Stimulated activated CD4-positive, alpha-beta T cell treated with anti-CD3 and anti-CD28 coated beads, Interleukin-1b, Interleukin-23, amount 100 ng/mL, for 24 hours (primary cell): Measurements from ENCODE around the gene NUCB1.

Source experiments
- DNase-seq, 4 experiments: peaks; one replicate each; pipeline ENCODE4 v3.0.0-alpha.2; 2020; ENCODE audit warnings: low read depth in 4 of 4, low spot score in 1 of 4

The NUCB1 gene

DNA sequence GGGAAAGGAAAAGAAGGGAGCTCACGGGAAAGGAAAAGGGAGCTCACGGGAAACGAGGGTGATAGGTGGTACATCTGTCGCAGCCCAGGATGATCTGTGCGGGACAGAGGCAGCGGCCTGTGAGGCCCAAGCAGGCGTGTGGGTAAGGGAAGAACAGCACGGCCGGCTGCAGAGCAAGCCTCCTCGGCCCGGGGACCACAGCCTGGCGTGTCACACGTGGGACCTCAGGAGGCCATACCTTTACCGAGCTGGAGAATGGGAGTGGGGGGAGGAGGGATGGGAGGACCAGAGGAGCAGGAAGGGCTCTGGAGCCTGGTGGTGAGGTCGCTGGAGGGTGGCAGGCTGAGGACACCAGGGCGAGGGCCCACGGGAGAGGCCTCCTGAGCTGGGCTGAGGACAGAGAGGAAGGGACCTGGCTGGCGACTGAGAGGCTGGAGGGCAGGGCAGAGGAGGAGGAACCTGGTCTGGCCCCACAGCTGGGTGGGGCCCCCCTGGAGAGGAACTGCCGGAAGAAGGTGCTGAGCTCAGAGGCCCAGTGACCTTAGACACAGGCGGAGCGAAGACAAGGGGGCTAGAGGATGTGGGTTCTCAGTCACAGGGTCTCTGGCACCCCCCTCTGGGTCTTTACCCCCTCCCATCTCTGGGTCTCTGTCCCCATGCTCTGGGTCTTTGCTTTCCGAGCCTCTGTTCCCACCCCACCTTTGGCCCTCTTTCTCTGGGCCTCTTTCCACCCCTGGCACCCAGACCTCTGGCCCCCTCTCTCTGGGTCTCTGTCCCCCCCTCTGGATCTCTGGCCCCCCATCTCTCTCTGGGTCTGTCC lies 62.1 kb downstream of the NUCB1 start:
- DNase-seq, result no peak

DNA sequence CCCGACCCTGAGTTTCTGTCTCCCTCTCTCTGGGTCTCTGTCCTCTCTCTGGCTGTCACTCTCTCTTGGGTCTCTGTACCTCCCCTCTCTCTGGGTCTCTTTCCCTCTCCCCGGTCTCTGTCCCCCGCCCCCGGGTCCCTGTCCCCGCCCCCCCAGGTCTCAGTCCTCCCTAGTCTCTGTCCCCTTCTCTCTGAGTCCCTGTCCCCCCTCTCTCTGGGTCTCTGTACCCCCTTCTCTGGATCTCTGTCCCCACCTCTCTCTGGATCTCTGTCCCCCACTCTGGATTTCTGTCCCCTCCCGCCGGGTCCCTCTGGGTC lies 62.7 kb downstream of the NUCB1 start:
- DNase-seq, result no peak

DNA sequence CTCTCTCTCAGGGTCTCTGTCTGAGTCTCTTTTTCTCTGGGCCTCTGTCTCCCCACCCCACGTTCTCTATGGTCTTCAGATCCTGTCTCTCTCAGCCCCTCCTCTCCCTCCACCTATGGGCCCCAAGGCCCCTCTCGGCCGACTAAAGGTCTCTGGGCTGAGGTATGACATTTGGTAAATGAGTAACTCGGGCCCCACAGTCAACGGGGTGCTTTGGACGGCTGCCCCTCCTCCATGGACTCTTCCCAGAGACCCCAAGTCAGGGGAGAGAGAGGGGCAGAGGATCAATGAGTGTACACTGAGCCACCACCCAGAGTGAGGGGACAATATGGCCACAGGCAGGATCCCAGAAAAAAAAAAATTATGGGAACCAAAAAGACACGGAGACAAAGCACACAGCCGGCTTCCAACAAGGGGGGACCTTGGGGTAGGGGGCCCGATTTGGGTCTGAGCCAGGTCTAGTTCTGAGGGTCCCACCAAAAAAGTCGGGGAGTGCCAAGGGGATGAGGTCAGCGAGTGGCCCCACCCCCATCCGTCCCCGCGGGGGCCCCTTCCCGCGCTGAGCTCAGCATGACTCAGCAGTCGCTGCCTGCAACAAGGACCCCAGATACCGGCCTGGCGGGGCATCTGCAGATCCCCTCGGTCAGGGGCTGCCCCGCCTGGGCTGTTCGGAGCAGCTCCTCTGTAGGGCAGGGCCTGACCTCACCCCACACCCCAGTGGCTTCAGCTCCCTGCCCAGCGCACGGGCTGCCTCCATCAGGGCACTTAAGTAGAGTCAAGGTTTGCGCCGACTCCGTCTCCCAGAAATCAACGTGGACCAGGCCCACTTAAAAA lies 63.5 kb downstream of the NUCB1 start:
- peak in 3 of 4 experiments; percentile 32 to 62 (median 58) for DNase-seq

DNA sequence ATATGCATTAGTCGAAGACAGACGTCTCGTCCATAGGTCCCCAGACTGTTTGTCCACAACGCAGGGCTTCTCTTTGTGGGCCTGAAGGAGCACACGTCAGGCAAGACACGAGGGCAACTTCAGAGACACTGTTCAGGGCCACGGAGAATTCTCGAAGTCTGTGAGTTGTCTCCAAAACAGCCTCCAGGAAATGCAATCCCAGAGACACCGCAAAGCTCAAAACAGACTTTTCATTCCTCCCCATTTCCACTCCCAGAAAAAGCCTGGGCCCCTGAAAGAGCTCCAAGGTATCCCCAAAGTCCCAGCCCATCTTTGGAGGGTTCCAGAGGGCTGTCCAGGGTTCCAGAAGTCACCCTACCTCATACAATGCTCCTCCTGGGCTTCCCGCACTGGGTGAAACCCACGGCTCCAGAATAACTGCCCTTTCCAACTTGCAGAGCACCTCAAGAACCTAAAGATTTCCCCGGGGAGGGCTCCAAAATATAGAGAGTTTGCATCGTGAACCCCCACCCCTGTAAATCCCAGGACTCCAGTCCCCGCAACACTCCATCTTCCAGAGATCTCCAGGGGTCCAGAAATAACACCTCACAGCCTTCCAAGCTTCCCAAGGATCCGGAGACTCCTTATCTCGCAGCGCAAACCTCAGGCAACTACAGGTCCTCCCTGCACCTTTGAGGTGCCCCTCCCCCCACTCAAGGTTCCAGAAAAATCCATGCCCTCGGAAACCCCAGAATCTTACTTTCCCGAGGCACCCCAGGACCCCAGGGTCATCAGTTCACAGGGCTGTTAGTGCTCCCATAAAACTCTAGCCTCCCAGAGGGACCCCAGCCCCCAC lies 64.3 kb downstream of the NUCB1 start:
- no peak for DNase-seq

DNA sequence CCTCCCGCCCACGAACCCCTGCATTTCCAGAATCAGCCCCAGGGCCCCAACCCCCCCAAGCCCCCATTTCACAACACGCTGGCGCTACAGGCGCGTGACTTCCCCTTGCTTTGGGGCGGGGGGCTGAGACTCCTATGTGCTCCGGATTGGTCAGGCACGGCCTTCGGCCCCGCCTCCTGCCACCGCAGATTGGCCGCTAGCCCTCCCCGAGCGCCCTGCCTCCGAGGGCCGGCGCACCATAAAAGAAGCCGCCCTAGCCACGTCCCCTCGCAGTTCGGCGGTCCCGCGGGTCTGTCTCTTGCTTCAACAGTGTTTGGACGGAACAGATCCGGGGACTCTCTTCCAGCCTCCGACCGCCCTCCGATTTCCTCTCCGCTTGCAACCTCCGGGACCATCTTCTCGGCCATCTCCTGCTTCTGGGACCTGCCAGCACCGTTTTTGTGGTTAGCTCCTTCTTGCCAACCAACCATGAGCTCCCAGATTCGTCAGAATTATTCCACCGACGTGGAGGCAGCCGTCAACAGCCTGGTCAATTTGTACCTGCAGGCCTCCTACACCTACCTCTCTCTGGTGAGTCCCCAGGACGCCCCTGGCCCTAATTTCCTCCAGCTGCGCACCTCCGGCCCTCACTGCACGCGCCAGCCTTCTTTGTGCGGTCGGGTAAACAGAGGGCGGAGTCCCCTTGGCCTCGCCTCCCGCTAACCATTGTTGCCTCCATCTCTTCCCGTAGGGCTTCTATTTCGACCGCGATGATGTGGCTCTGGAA lies 65.1 kb downstream of the NUCB1 start, which contains the start of gene FTL:
Gene FTL (plus strand): TSS at position 270 of the 766 bp plus-strand sequence. CDS start 199 bp downstream, at position 469.
- DNase-seq, result peak; percentile 71 to 93 (median 82)

DNA sequence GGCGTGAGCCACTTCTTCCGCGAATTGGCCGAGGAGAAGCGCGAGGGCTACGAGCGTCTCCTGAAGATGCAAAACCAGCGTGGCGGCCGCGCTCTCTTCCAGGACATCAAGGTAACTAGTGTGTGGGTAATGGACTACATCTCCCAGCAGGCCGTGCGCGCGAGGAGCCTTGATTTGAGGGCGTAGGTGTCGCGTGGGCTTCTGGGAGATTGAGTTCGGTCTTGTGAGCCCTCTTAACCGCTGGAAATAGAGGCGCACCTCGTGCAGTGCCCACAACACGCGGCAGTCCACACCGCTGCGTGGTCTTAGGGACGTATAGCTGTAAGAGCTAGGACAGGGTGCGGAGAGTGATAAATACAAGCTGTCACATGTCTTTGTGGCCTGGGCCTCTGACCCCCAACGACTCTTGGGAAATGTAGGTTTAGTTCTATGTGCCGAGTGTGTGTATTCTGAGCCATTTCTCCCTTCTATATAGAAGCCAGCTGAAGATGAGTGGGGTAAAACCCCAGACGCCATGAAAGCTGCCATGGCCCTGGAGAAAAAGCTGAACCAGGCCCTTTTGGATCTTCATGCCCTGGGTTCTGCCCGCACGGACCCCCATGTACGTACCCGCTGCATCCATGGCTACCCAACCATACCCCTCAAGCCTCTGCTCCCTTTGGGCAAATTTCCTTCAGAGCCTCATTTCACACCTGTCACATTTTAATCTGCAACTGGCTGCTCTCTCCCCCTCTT lies 65.9 kb downstream of the NUCB1 start:
- DNase-seq, result peak; percentile 74 to 84 (median 78)

DNA sequence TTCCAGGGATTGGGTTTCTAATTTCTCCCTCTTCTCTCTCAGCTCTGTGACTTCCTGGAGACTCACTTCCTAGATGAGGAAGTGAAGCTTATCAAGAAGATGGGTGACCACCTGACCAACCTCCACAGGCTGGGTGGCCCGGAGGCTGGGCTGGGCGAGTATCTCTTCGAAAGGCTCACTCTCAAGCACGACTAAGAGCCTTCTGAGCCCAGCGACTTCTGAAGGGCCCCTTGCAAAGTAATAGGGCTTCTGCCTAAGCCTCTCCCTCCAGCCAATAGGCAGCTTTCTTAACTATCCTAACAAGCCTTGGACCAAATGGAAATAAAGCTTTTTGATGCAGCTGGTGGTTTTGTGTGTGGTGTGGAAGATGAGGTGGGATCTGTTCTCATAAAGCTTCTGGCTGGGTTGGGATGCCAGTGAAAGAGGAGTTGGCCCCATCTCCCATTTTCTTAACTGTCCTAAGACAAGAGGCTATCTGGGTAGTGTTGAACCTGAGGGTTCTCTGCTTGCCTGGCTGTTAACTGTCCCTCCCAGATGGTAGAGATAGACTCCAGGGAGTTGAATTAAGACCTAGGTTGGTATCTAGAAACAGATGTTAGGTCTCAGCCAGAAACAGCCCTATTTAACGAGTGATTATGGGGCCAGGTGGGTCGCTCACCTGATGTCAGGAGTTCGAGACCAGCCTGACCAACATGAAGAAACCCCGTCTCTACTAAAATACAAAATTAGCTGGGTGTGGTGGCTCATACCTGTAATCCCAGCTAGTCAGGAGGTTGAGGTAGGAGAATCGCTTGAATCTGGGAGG lies 66.6 kb downstream of the NUCB1 start:
- DNase-seq, result no peak

DNA sequence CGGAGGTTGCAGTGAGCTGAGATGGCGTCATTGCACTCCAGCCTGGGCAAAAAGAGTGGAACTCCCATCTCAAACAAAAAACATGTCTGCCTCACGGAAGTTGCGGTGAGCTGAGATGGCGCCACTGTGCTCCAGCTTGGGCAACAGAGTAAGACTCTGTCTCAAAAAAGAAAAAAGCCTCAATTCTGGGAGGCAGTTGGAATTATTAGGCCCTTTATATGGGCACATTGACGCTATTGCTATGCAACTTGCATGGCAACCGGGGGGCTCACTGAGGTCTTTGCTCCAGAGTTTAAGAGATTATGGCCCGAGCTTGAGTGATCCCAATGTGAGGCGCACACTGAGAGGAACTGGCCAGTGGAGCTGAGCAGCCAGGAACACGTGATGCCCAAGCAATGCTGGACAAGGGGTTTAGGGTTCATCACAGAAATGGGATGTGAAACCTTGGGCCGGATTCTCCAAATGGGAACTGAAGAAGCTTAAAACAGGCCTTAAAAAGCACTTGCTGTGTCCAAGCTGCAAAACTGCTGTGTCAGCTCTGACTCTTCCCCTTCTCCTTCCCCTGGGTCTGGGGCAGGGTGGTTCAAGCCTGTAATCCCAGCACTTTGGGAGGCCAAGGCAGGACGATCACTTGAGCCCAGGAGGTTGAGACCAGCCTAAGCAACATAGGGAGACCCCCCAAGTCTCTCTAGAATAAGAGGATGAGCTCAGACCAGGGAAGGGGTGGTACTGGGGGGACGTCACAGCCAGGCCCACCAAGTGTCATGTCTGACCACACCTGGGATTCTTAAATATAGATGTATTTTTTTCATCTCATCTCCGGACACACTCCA lies 67.5 kb downstream of the NUCB1 start:
- DNase-seq, result no peak

DNA sequence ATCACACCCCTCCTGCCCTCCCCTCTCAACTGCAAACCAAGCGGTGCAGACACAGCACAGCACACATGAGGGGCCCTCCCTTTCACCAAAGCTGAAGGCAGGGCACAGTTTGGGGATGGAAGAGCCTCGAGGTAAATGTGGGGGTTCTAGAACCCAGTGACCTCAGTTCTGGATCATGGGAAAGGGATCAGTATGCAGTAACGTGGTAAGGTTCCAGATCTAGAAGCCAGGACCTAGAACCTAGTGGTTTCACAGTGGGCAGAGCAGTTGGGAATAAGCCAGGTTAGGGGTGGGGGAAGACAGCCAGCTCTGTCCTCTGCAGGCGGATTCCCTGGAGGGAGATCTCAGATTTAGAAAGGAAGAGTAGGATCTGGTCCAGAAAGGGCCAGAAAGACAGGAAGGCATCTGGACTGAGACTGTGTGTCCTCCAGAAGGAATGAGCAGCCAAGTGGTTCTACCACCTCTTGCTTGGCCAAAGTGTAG lies 68.1 kb downstream of the NUCB1 start:
- DNase-seq, result no peak

DNA sequence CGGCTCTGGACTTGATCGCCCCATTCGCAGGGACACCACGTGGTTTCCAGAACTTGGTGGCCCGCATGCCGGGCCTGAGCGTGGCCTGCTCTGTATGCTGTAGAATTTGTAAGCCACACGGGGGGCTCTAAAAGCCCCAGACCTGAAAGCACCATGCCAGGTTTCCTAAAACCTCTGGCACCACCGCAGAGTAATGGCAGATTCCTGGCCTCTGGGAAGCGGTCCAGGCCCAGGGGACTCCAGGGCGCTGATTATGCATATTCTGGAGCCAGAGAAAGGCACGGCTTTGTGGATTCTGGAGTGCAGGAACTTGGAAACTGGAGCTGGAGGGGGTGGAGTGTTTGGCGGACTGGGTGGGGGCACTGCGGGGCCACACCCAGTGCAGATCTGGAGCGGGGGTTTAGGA lies 68.7 kb downstream of the NUCB1 start:
- no peak for DNase-seq

DNA sequence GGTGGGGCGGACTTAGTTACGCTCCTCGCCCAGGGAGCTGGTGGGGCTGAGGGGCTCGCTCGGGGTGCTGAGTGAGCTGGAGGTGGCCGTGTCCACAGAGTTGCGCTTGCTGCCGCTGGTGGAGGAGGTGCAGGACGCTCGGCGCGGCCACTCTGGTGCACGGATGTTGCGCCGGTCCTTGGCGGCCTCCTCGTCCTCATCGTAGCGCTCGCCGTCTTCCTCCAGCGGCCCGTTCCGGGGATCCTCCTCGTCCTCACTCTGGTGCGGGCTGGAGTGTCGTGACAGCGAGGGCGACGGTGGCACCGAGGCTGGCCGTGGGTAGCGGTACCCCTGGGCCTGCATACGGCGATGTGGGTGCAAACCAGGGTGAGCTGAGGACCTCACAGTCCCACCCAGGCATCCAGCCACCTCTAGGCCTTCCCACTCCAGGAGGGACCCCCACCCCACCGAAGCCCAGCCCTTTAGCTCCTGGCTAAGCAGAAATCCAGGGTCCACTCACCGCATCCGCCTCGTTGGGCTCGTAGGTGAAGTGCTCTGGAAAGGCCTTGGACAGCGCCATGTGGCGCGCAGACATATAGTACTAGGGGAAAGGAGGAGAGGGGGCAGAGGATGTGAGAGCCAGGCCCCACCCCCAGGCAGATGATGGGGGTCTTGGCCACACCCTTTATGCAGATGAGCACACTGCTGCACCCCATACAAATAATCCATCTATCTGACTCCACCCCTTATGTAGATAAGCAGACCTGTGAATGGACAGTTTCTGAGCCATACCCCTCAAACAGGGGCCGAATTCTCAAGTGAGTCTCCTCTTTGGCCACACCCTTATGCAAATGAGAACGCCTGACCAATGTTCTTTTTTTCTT lies 69.4 kb downstream of the NUCB1 start:
- no peak for DNase-seq

DNA sequence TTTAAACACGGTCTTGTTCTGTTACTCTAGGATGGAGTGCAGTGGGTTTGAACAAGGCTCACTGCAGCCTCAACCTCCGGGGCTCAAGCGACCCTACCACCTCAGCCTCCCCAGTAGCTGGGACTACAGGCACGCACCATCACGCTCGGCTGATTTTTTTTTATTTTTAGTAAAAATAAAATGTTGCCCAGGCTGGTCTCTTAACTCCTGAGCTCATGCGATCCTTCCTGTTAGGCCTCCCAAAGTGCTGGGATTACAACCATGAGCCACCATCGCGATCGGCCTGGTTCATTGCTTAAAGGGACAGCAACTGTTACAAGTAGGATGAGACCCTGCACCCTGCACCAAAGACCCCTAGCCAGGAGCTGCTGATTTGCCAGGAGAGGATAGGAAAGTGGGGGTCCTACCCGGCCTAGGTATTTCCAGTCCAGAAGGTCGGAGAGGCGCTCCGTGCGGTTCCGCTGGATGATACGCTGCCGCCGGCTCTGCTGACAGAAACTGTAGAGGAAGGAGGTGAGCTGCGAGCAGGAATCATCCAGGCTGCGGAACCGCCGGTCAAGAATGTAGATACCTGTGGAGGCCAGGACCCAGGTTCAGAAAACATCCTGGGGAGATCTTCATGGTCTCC lies 70.1 kb downstream of the NUCB1 start:
- DNase-seq, result no peak

DNA sequence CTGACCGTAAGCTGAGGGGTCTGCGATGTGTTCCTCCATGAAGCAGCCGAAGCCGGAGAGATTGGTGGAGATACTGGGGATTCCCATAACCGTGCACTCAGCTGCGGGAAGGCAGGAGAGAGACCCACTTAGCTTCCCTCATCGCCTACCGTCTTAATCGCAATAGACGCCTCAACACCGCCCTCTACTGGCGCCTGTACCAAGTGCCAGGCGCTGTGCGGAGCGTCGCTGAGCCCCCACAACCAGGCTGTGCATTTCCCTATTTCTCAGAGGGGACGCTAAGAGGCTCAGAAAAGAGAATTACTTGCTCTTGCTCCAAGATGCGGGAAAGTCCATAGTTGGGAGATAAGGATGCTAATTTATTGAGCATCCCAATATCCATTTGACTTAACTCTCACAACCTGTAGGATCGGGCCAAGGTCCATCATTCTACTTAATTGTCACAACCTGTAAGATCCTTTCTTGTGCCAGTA lies 70.8 kb downstream of the NUCB1 start:
- DNase-seq, result peak; percentile 68 to 91 (median 79)
